Right lobe of liver (tissue), 4 donors: Measurements from ENCODE around the gene RPS24.

Experiments used
- POLR2A ChIP-seq: fragments of 450-650 bp; IDR thresholded peaks from one replicate; pipeline ENCODE4 v1.6.1; 2017; ENCODE audit warnings: antibody characterized with exemption, mild to moderate bottlenecking
- TF ChIP-seq, protein P1 (sequence below), 4 donors: fragments of 200-600 bp in 3 of 4; fragments of 450-650 bp in 1 of 4; IDR thresholded peaks; one replicate each; pipeline versions ENCODE4 v1.5.1 to v1.8.0; 2016 to 2022; ENCODE audit warnings: antibody characterized with exemption in 4 of 4, mild to moderate bottlenecking in 2 of 4
- donor health status: DM: no; HTN: no; CAD: no.
- donor health status: DM: no; HTN: no; CAD: no.
- donor health status: DM: no; HTN: yes; CAD: no.

DNA sequence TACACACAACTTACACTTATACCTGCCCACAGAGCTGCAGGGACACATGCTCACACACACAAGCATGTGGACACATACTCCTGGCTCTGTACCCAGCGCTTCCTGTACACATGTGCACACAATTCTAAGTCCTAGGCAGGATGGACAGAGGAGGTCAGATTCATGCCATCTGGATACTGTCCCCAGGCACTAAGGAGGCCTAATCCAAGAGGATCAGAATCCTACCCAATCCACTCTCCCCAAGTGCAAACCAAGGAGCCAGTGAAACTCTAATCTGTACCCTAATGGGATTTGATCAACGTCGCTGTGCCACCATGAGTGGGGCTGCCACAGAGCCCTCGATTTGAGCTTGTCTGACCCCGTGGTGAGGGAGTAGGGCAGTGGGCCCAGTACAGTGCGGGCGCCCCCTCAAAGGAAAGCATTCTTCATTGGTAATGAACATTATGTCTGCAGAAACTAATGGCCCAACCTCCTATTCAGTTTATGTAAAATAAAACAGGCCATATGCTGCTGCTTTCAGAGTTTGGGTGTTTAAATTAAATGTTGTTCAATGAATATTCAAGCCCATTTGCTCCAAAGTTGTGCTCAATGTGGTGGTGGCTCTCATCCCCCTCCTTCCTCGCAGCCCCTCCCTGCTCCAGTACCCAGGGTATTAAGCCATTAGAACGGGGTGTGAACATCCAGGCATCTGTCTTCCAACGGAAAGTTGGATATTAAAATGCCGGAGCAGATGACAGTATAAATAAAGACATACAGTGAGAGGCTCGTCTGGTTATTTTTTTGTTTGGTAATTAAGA is 26.4 kb downstream of the RPS24 start:
- no peak for TF ChIP-seq POLR2A
- TF ChIP-seq, protein P1, sequence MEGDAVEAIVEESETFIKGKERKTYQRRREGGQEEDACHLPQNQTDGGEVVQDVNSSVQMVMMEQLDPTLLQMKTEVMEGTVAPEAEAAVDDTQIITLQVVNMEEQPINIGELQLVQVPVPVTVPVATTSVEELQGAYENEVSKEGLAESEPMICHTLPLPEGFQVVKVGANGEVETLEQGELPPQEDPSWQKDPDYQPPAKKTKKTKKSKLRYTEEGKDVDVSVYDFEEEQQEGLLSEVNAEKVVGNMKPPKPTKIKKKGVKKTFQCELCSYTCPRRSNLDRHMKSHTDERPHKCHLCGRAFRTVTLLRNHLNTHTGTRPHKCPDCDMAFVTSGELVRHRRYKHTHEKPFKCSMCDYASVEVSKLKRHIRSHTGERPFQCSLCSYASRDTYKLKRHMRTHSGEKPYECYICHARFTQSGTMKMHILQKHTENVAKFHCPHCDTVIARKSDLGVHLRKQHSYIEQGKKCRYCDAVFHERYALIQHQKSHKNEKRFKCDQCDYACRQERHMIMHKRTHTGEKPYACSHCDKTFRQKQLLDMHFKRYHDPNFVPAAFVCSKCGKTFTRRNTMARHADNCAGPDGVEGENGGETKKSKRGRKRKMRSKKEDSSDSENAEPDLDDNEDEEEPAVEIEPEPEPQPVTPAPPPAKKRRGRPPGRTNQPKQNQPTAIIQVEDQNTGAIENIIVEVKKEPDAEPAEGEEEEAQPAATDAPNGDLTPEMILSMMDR (IDR thresholded peaks at IDR 0.05), result no peak
